ENCODE data around the gene PLEKHJ1. TPM values are rescaled to one million over a fixed set of nuclear protein-coding genes. Genes with fewer than 3 reads are reported as not detected.

The PLEKHJ1 gene
- total RNA-seq, 1 experiment from 2014 or later, result 73.7 TPM

DNA sequence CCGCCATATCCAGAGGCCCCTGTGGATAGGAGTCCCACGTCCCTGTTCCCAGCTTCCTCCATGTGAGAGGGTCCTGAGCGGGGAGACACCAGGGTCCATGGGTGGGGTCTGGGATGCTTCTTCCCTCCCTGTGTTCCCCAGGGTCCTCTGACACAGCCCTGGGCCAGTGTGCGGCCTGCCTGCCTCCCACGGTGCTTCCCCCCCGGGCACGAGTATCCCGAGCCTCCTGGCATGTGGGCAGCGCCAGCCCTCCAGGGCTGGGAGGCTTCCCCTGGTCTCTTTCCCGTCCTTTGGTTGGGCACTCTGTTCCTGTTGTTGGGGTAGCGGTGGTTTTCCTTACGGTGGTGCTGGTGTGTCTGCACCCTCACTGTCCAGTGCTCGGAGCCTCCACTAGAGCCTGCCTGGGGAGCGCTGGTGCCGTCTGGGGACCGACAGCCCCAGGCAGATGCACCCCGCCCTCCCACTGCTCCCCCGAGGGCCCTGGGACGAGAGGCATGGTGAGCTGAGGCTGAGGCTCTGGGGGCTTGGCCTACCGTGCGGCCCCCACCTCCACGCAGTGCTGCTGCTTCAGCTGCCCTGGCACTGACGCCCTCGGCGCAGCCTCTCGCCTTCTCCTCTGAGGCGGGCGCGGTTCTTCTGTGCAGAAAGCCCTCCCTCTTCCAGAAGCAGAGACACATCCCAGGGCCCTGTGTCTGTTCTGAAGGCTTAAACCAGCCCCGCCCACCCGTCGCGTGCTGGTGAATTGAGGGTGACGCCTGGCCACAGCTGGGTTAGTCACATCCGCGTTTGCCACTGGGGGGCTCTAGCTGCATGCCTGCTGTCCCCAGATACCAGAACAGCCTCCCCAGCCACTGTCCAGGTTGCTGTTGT is 27.9 kb downstream of the PLEKHJ1 start:
- ChIA-PET CTCF (no interaction called here), POLR2A (ENCODE audit: low non-redundant PET) (no interaction called here)
- Histone ChIP-seq H3K9me3 (ENCODE audit: low read depth, low read length, poor library complexity, severe bottlenecking) (no peaks in the 10 kb centered on the region), H3K4me1 (ENCODE audit: insufficient read depth, low read length, poor library complexity, severe bottlenecking) (no peaks in the 10 kb centered on the region), H3K27ac (ENCODE audit: low read depth, low read length, poor library complexity, severe bottlenecking) (no peak overlapping the region), H3K36me3 (ENCODE audit: insufficient read depth, low read length, poor library complexity, severe bottlenecking) (peaks cover 58% of the 10 kb centered on the region), H3K27me3 (replicated peaks; ENCODE audit: insufficient read depth, low read depth, low read length, poor library complexity) (no peaks in the 10 kb centered on the region), H3K4me3 (ENCODE audit: low read depth, low read length, poor library complexity, severe bottlenecking) (no peak overlapping the region)
- BruUV-seq (replicated peaks), result no TSS peak
- peak; percentile 82 for DNase-seq (ENCODE audit: low spot score)
- TF ChIP-seq EZH2 (IDR thresholded peaks at IDR 0.05; ENCODE audit: borderline replicate concordance, low read depth, low read length, poor library complexity, severe bottlenecking), result no peak
- TF ChIP-seq, protein P1, sequence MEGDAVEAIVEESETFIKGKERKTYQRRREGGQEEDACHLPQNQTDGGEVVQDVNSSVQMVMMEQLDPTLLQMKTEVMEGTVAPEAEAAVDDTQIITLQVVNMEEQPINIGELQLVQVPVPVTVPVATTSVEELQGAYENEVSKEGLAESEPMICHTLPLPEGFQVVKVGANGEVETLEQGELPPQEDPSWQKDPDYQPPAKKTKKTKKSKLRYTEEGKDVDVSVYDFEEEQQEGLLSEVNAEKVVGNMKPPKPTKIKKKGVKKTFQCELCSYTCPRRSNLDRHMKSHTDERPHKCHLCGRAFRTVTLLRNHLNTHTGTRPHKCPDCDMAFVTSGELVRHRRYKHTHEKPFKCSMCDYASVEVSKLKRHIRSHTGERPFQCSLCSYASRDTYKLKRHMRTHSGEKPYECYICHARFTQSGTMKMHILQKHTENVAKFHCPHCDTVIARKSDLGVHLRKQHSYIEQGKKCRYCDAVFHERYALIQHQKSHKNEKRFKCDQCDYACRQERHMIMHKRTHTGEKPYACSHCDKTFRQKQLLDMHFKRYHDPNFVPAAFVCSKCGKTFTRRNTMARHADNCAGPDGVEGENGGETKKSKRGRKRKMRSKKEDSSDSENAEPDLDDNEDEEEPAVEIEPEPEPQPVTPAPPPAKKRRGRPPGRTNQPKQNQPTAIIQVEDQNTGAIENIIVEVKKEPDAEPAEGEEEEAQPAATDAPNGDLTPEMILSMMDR (conservative IDR thresholded peaks at IDR 0.05; ENCODE audit: low read depth, low read length), result peak; percentile 37
- intact Hi-C loops (cut with micrococcal nuclease; ENCODE audit: unreplicated experiment), result no loop called here

DNA sequence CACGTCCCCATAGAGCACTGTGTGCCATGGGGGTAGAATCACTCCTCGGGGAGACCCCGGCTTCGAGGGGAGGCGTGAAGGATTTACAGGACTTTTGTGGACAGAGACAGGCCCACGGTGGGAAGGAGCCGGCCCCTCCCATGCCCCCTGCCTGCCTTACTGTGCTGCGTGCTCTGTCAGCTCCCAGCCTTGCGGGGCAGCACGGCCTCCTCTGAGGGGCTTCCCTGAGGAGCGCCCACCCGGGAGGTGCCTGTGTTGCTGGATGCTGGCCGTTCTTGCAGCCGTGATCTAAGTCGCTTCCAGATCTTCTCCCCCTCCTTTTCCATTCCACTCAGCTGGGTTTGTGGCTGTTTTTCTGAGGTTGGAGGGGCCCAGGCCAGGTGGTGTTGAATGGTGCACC is 29.1 kb downstream of the PLEKHJ1 start:
- Histone ChIP-seq H3K9me3 (ENCODE audit: low read depth, low read length, poor library complexity, severe bottlenecking) (no peaks in the 10 kb centered on the region), H3K4me1 (ENCODE audit: insufficient read depth, low read length, poor library complexity, severe bottlenecking) (no peaks in the 10 kb centered on the region), H3K27me3 (replicated peaks; ENCODE audit: insufficient read depth, low read depth, low read length, poor library complexity) (no peaks in the 10 kb centered on the region), H3K27ac (ENCODE audit: low read depth, low read length, poor library complexity, severe bottlenecking) (no peak overlapping the region), H3K36me3 (ENCODE audit: insufficient read depth, low read length, poor library complexity, severe bottlenecking) (peaks cover 46% of the 10 kb centered on the region), H3K4me3 (ENCODE audit: low read depth, low read length, poor library complexity, severe bottlenecking) (no peak overlapping the region)
- intact Hi-C loops (cut with micrococcal nuclease; ENCODE audit: unreplicated experiment), result no loop called here
- BruUV-seq (replicated peaks), result no TSS peak
- no peak for TF ChIP-seq EZH2 (IDR thresholded peaks at IDR 0.05; ENCODE audit: borderline replicate concordance, low read depth, low read length, poor library complexity, severe bottlenecking)
- TF ChIP-seq, protein P1 (conservative IDR thresholded peaks at IDR 0.05; ENCODE audit: low read depth, low read length), result no peak
- ChIA-PET CTCF (no interaction called here), POLR2A (ENCODE audit: low non-redundant PET) (no interaction called here)
- no peak for DNase-seq (ENCODE audit: low spot score)

DNA sequence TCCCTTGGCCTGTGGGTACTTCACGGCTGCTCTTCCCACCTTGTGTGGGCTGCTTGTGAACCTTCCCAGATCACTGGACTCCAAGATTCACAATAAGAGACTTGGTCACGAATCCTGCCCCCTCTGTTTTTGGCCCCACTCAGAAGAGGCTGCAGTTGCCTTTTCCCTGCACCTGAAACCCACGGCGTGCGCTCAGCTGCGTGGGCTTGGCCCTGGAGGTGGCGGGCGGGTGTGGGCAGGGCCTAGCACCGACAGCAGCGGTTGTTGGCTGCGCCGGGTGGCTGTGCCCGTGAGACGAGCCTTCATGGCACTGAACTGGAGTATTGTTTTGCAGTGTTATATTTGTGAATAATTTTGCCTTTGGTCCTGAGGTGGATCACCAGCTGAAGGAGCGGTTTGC is 33.8 kb downstream of the PLEKHJ1 start:
- TF ChIP-seq, protein P1 (conservative IDR thresholded peaks at IDR 0.05; ENCODE audit: low read depth, low read length), result no peak
- no peak for TF ChIP-seq EZH2 (IDR thresholded peaks at IDR 0.05; ENCODE audit: borderline replicate concordance, low read depth, low read length, poor library complexity, severe bottlenecking)
- Histone ChIP-seq H3K27ac (ENCODE audit: low read depth, low read length, poor library complexity, severe bottlenecking) (no peak overlapping the region), H3K4me1 (ENCODE audit: insufficient read depth, low read length, poor library complexity, severe bottlenecking) (no peaks in the 10 kb centered on the region), H3K27me3 (replicated peaks; ENCODE audit: insufficient read depth, low read depth, low read length, poor library complexity) (no peaks in the 10 kb centered on the region), H3K9me3 (ENCODE audit: low read depth, low read length, poor library complexity, severe bottlenecking) (no peaks in the 10 kb centered on the region), H3K4me3 (ENCODE audit: low read depth, low read length, poor library complexity, severe bottlenecking) (no peak overlapping the region), H3K36me3 (ENCODE audit: insufficient read depth, low read length, poor library complexity, severe bottlenecking) (peaks cover 17% of the 10 kb centered on the region)
- BruUV-seq (replicated peaks), result no TSS peak
- ChIA-PET CTCF (no interaction called here), POLR2A (ENCODE audit: low non-redundant PET) (no interaction called here)
- intact Hi-C loops (cut with micrococcal nuclease; ENCODE audit: unreplicated experiment), result no loop called here
- no peak for DNase-seq (ENCODE audit: low spot score)
